PC-9 (cell line): ENCODE data around the gene CD2AP. TPM values are rescaled to one million over a fixed set of nuclear protein-coding genes. Genes with fewer than 3 reads are reported as not detected.

Experiments
- BruUV-seq: library from RNA; stranded (reverse); fragments of 400-500 nt; replicated peaks from 2 replicates; lab custom pipeline; 2021; lab: Mats Ljungman, UMichigan
- CTCF ChIA-PET: fragments of 300-600 bp; sonication (Branson Sonifier 250); formaldehyde crosslinking; loops from one replicate; lab custom pipeline; 2022; ENCODE audit warnings: antibody characterized with exemption; lab: Charles Lee
- POLR2A ChIA-PET: fragments of 300-600 bp; sonication (Branson Sonifier 250); formaldehyde crosslinking; loops from one replicate; lab custom pipeline; 2022; ENCODE audit warnings: antibody characterized with exemption; ENCODE audit not compliant: unreplicated experiment; lab: Charles Lee
- DNase-seq, 2 experiments: peaks; one replicate each; pipeline versions ENCODE4 v3.0.0 to v3.0.0-alpha.2; 2015 to 2022; ENCODE audit warnings: mixed read lengths in 1 of 2
- H2AFZ ChIP-seq: fragments of 200-600 bp; sonication (generic); 2 replicates; pipeline ENCODE4 v1.8.1; 2017; ENCODE audit warnings: antibody characterized with exemption
- H3F3A ChIP-seq: fragments of 200-600 bp; sonication (generic); 2 replicates; pipeline ENCODE4 v1.8.1; 2017; ENCODE audit warnings: antibody characterized with exemption, mild to moderate bottlenecking, low read depth; ENCODE audit not compliant: insufficient read depth
- H3K27ac ChIP-seq: fragments of 200-600 bp; sonication (generic); 2 replicates; pipeline ENCODE4 v1.6.1; 2016; ENCODE audit warnings: mixed run types
- H3K27me3 ChIP-seq: fragments of 200-600 bp; sonication (generic); 2 replicates; pipeline ENCODE4 v1.6.1; 2016; ENCODE audit warnings: low read depth, mixed run types; ENCODE audit not compliant: insufficient read depth
- H3K36me3 ChIP-seq: fragments of 200-600 bp; sonication (generic); 2 replicates; pipeline ENCODE4 v1.6.1; 2016; ENCODE audit warnings: low read depth, mixed run types
- H3K4me1 ChIP-seq: fragments of 200-600 bp; sonication (generic); replicated peaks from 2 replicates; pipeline ENCODE4 v1.6.1; 2016; ENCODE audit warnings: mixed run types; ENCODE audit not compliant: insufficient read depth
- H3K4me2 ChIP-seq: fragments of 200-600 bp; sonication (generic); 2 replicates; pipeline ENCODE4 v1.6.1; 2017; ENCODE audit warnings: mixed run types
- H3K4me3 ChIP-seq: fragments of 200-600 bp; sonication (generic); 2 replicates; pipeline ENCODE4 v1.6.1; 2016; ENCODE audit warnings: mixed run types
- H3K79me2 ChIP-seq: fragments of 200-600 bp; sonication (generic); 2 replicates; pipeline ENCODE4 v1.6.1; 2017; ENCODE audit warnings: low read depth, mixed run types
- H3K9me2 ChIP-seq: fragments of 200-600 bp; sonication (generic); 2 replicates; pipeline ENCODE4 v1.8.1; 2017; ENCODE audit warnings: mild to moderate bottlenecking; ENCODE audit not compliant: insufficient read depth
- H3K9me3 ChIP-seq: fragments of 200-600 bp; sonication (generic); 2 replicates; pipeline ENCODE4 v1.8.1; 2016; ENCODE audit warnings: low read depth; ENCODE audit not compliant: insufficient read depth
- H4K20me1 ChIP-seq: fragments of 200-600 bp; sonication (generic); 2 replicates; pipeline ENCODE4 v1.8.1; 2017; ENCODE audit not compliant: insufficient read depth
- EZH2 ChIP-seq: fragments of 200-600 bp; sonication (generic); IDR thresholded peaks from 2 replicates; pipeline ENCODE4 v1.8.0; 2017; ENCODE audit warnings: antibody characterized with exemption, low read depth
- intact Hi-C: fragments of 100-400 bp; cut with micrococcal nuclease; formaldehyde crosslinking; loops from one replicate; pipeline ENCODE4 v1.10.0; 2022; ENCODE audit not compliant: unreplicated experiment
- total RNA-seq: library from RNA; stranded (reverse); gene quantifications from 2 replicates; pipeline ENCODE4 v1.2.3, GENCODE V29; 2021
- TF ChIP-seq, protein P1 (sequence below): fragments of 200-600 bp; sonication (generic); conservative IDR thresholded peaks from 2 replicates; pipeline ENCODE4 v1.6.1; 2017; ENCODE audit warnings: mixed run types, antibody characterized with exemption, mild to moderate bottlenecking, moderate library complexity

CD2AP gene
- total RNA-seq, 1 experiment from 2014 or later: 55.5 TPM

DNA sequence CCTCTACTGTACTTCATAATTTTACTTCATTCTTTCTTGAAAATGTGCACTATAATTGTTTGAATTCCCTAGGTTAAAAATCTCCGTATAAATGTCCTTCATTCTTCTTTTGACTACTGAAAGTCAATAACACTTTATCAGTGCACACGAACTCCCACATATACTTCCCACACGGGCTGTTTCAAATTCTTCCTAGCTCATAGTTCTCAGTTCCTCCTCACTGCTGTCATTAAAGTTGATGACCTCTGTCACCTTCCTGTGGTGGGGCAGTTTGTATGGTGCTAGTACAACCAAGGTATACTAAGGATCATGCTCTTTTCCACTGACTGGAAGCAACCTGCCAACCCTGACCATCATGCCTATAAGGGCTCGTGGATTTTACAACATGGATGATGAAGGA, 40.0 kb upstream of the CD2AP start:
- Histone ChIP-seq H3K27ac (no peak overlapping the region), H3K9me3 (no peaks in the 10 kb centered on the region), H3F3A (no peaks in the 10 kb centered on the region), H3K36me3 (no peaks in the 10 kb centered on the region), H2AFZ (no peak overlapping the region), H3K79me2 (no peaks in the 10 kb centered on the region), H3K27me3 (no peaks in the 10 kb centered on the region), H3K4me2 (no peak overlapping the region), H3K9me2 (0 out of 2 replicates have a peak, but pooled peaks cover 6% of the 10 kb centered on the region), H3K4me1 (no peaks in the 10 kb centered on the region), H4K20me1 (no peaks in the 10 kb centered on the region), H3K4me3 (no peak overlapping the region)
- no TSS peak for BruUV-seq
- no peak for DNase-seq
- intact Hi-C loops: no loop called here
- TF ChIP-seq, protein P1, sequence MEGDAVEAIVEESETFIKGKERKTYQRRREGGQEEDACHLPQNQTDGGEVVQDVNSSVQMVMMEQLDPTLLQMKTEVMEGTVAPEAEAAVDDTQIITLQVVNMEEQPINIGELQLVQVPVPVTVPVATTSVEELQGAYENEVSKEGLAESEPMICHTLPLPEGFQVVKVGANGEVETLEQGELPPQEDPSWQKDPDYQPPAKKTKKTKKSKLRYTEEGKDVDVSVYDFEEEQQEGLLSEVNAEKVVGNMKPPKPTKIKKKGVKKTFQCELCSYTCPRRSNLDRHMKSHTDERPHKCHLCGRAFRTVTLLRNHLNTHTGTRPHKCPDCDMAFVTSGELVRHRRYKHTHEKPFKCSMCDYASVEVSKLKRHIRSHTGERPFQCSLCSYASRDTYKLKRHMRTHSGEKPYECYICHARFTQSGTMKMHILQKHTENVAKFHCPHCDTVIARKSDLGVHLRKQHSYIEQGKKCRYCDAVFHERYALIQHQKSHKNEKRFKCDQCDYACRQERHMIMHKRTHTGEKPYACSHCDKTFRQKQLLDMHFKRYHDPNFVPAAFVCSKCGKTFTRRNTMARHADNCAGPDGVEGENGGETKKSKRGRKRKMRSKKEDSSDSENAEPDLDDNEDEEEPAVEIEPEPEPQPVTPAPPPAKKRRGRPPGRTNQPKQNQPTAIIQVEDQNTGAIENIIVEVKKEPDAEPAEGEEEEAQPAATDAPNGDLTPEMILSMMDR: no peak
- no peak for TF ChIP-seq EZH2
- ChIA-PET CTCF (no interaction called here), POLR2A (no interaction called here)

- ChIA-PET POLR2A (no interaction called here), CTCF (no interaction called here)
- no TSS peak for BruUV-seq
- Histone ChIP-seq H3K4me1 (no peaks in the 10 kb centered on the region), H3K27ac (no peak overlapping the region), H3K9me3 (no peaks in the 10 kb centered on the region), H3K27me3 (no peaks in the 10 kb centered on the region), H3F3A (no peaks in the 10 kb centered on the region), H3K4me3 (no peak overlapping the region), H3K9me2 (0 out of 2 replicates have a peak, but pooled peaks cover 6% of the 10 kb centered on the region), H4K20me1 (no peaks in the 10 kb centered on the region), H3K79me2 (no peaks in the 10 kb centered on the region), H2AFZ (no peak overlapping the region), H3K36me3 (no peaks in the 10 kb centered on the region), H3K4me2 (no peak overlapping the region)
- intact Hi-C loops: no loop called here
- TF ChIP-seq, protein P1: no peak
- TF ChIP-seq EZH2: no peak
- no peak for DNase-seq
These were observed 38.9 kb upstream of the CD2AP start for GRCh38 chr6:47438481-47439347.

GRCh38 chr6:47439348-47439668, 38.3 kb upstream of the CD2AP start:
- no peaks in the 10 kb centered on the region for H3K27me3 ChIP-seq
- no peaks in the 10 kb centered on the region for H3K4me1 ChIP-seq
- no peak for TF ChIP-seq EZH2
- TF ChIP-seq, protein P1: no peak
- no peaks in the 10 kb centered on the region for H3K79me2 ChIP-seq
- no peak for DNase-seq
- no peaks in the 10 kb centered on the region for H3F3A ChIP-seq
- 0 out of 2 replicates have a peak, but pooled peaks cover 6% of the 10 kb centered on the region for H3K9me2 ChIP-seq
- H2AFZ ChIP-seq: no peak overlapping the region
- H4K20me1 ChIP-seq: no peaks in the 10 kb centered on the region
- no peaks in the 10 kb centered on the region for H3K36me3 ChIP-seq
- H3K27ac ChIP-seq: no peak overlapping the region
- intact Hi-C loops: no loop called here
- ChIA-PET POLR2A (no interaction called here), CTCF (no interaction called here)
- H3K4me3 ChIP-seq: no peak overlapping the region
- BruUV-seq: no TSS peak
- no peak overlapping the region for H3K4me2 ChIP-seq
- no peaks in the 10 kb centered on the region for H3K9me3 ChIP-seq
